D341Med (cell line): ENCODE data around the gene GATA5.

ENCODE experiments used
- DNase-seq: peaks from one replicate; pipeline ENCODE4 v3.0.0; 2012; ENCODE audit warnings: low spot score

Gene GATA5

GRCh38 chr20:62472941-62473585 lies 2.7 kb downstream of the GATA5 start:
- no peak for DNase-seq

- no peak for DNase-seq
Observed at GRCh38 chr20:62472138-62472940, 3.5 kb downstream of the GATA5 start.

- DNase-seq: no peak
Observed at GRCh38 chr20:62470459-62470858, 5.3 kb downstream of the GATA5 start.

- DNase-seq: no peak
Observed at GRCh38 chr20:62470001-62470400, 5.8 kb downstream of the GATA5 start.

- DNase-seq: no peak
Observed at GRCh38 chr20:62469352-62469751, 6.4 kb downstream of the GATA5 start.

- DNase-seq: no peak
Observed at GRCh38 chr20:62466806-62467537, 8.8 kb downstream of the GATA5 start.

- DNase-seq: no peak
Observed at GRCh38 chr20:62466072-62466760, 9.6 kb downstream of the GATA5 start.

- no peak for DNase-seq
Observed at GRCh38 chr20:62464990-62465389, 10.8 kb downstream of the GATA5 start.

GRCh38 chr20:62464425-62464770 lies 11.4 kb downstream of the GATA5 start:
- DNase-seq: no peak

GRCh38 chr20:62463651-62464424 lies 12.0 kb downstream of the GATA5 start:
- no peak for DNase-seq

- no peak for DNase-seq
Observed at GRCh38 chr20:62462976-62463592, 12.7 kb downstream of the GATA5 start.

GRCh38 chr20:62461834-62462233 lies 14.0 kb downstream of the GATA5 start:
- DNase-seq: no peak

GRCh38 chr20:62461157-62461556 lies 14.6 kb downstream of the GATA5 start:
- DNase-seq: no peak

- DNase-seq: no peak
Observed at GRCh38 chr20:62460678-62461077, 15.1 kb downstream of the GATA5 start.

GRCh38 chr20:62459488-62459887 lies 16.3 kb downstream of the GATA5 start:
- no peak for DNase-seq

- no peak for DNase-seq
Observed at GRCh38 chr20:62458275-62459251, 17.2 kb downstream of the GATA5 start.

GRCh38 chr20:62457831-62458230 lies 18.0 kb downstream of the GATA5 start:
- DNase-seq: no peak

GRCh38 chr20:62457098-62457497 lies 18.7 kb downstream of the GATA5 start:
- DNase-seq: no peak

GRCh38 chr20:62455929-62456328 lies 19.9 kb downstream of the GATA5 start:
- DNase-seq: no peak
